NCI-H524 treated with DMSO at 0.1 percent for 48 hours (cell line): ENCODE data around the gene ANGPTL4.

Experiments
- DNase-seq: peaks from one replicate; lab custom pipeline; 2025; lab: John Stamatoyannopoulos, UW

The ANGPTL4 gene

GRCh38 chr19:8413629-8413995 is 49.7 kb downstream of the ANGPTL4 start:
- DNase-seq, result no peak

DNA sequence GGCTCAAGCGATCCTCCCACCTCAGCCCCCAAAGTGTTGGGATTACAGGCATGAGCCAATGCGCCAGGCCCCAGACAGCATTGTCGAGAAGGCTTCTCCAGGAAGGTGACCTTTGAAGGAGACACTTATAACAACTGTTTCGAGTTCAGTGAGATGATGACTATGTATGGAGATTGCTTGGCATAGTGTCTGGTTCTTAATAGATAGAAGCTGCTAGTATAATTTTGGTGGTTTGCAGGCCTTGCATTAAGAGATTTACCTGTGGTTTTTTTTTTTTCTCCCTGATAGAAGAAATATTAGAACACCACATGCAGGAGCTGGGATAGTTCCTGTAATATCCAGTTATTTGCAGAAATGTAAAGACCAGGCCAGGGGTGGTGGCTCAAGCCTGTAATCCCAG is 52.8 kb downstream of the ANGPTL4 start:
- no peak for DNase-seq

- DNase-seq, result no peak
These were observed 57.8 kb downstream of the ANGPTL4 start for GRCh38 chr19:8421484-8422461.

DNA sequence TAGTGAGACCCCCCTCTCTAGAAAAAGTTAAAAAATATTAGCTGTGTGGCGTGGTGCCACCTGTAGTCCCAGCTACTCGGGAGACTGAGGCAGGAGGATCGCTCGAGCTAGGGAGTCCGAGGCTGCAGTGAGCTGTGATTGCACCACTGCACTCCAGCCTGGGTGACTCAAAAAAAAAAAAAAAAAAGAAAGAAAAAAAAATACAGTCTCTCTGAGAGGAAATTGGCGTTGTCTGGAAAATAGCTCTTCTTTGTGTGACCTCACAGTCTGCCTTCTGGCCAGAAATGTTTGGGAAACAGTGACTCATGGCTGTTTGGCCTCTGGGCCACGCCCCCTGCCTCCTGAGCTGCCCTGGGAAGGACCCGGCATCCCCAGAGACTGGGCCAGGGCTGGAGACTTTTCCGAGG is 59.9 kb downstream of the ANGPTL4 start:
- DNase-seq, result no peak
